ENCODE data around the gene RTCA. TPM values are rescaled to one million over a fixed set of nuclear protein-coding genes. Genes with fewer than 3 reads are reported as not detected.

RTCA gene
- total RNA-seq, 1 donor from 2014 or later: 41.3 TPM

DNA sequence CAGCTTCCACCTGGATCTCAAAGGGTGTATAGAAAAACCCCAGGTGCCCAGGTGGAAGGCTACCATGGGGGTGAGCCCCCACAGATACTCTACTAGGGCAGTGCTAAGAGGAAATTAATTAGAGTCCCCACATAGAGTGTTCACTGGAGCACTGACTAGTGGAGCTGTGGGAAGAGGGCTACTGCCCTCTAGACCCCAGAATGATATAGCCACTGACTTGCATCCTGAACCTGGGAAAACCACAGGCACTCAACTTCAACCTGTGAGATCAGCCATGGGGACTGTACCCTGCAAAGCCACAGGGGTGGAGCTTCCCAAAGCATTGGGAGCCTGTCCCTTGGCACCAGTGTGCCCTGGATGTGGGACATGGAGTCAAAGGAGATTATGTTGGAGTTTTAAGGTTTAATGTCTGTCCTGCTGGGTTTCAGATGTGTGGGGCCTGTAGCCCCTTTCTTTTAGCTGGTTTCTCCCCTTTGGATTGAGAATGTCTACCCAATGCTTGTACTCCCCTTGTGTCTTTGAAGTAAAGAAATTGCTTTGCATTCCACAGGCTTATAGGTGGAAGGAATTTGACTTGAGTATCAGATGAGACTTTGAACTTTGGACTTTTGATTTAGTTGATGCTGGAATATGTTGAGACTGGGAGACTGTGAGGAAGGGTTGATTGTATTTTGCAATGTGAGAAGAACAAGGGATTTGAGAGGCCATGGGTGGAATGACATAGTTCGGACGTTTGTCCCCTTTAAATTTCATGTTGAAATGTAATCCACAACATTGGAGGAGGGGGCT is 54.5 kb downstream of the RTCA start:
- TF ChIP-seq CTCF (IDR thresholded peaks at IDR 0.05; ENCODE audit: borderline replicate concordance): no peak

GRCh38 chr1:100321100-100321493 is 55.1 kb downstream of the RTCA start:
- no peaks in the 10 kb centered on the region for H3K36me3 ChIP-seq
- intact Hi-C loops (cut with micrococcal nuclease): no loop called here
- peaks cover 9% of the 10 kb centered on the region for H3K4me1 ChIP-seq
- no peak overlapping the region for H3K27ac ChIP-seq (replicated peaks)
- DNase-seq: no peak
- H3K27me3 ChIP-seq (ENCODE audit: low read depth): no peaks in the 10 kb centered on the region
- TF ChIP-seq CTCF (IDR thresholded peaks at IDR 0.05; ENCODE audit: borderline replicate concordance): no peak
- peaks cover 31% of the 10 kb centered on the region for H3K9me3 ChIP-seq (replicated peaks)
- no peak overlapping the region for H3K4me3 ChIP-seq

More for the DNA sequence above, 54.5 kb downstream of the RTCA start:
- Histone ChIP-seq H3K9me3 (replicated peaks) (peaks cover 37% of the 10 kb centered on the region), H3K4me1 (peaks cover 9% of the 10 kb centered on the region), H3K27ac (replicated peaks) (no peak overlapping the region), H3K27me3 (ENCODE audit: low read depth) (no peaks in the 10 kb centered on the region), H3K36me3 (no peaks in the 10 kb centered on the region), H3K4me3 (no peak overlapping the region)
- DNase-seq: no peak
- intact Hi-C loops (cut with micrococcal nuclease): no loop called here

DNA sequence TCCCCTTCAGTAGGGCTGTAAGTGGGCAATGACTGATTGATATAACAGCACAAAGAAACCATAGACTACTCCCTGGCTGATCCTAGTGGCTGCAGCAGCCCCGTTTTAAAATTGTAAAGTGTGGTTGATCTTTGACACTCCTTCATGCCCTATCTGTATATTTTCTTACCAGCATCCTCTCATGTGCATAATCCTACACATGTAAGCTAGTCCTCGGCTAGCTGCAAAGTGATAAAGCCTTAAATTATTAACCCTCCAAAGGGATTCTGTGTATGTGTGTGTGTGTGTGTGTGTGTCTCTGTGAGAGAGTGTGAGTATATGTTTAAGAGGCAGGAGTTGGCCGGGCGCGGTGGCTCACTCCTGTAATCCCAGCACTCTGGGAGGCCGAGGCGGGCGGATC is 55.5 kb downstream of the RTCA start:
- Histone ChIP-seq H3K4me1 (peaks cover 9% of the 10 kb centered on the region), H3K9me3 (replicated peaks) (peaks cover 27% of the 10 kb centered on the region), H3K36me3 (no peaks in the 10 kb centered on the region), H3K4me3 (no peak overlapping the region), H3K27me3 (ENCODE audit: low read depth) (no peaks in the 10 kb centered on the region), H3K27ac (replicated peaks) (no peak overlapping the region)
- no peak for DNase-seq
- no peak for TF ChIP-seq CTCF (IDR thresholded peaks at IDR 0.05; ENCODE audit: borderline replicate concordance)
- intact Hi-C loops (cut with micrococcal nuclease): no loop called here

GRCh38 chr1:100322436-100323211 is 56.6 kb downstream of the RTCA start:
- intact Hi-C loops (cut with micrococcal nuclease): no loop called here
- no peak for DNase-seq
- no peak overlapping the region for H3K27ac ChIP-seq (replicated peaks)
- H3K36me3 ChIP-seq: no peaks in the 10 kb centered on the region
- H3K4me1 ChIP-seq: peaks cover 9% of the 10 kb centered on the region
- H3K4me3 ChIP-seq: no peak overlapping the region
- no peaks in the 10 kb centered on the region for H3K27me3 ChIP-seq (ENCODE audit: low read depth)
- no peak for TF ChIP-seq CTCF (IDR thresholded peaks at IDR 0.05; ENCODE audit: borderline replicate concordance)
- H3K9me3 ChIP-seq (replicated peaks): peaks cover 22% of the 10 kb centered on the region

DNA sequence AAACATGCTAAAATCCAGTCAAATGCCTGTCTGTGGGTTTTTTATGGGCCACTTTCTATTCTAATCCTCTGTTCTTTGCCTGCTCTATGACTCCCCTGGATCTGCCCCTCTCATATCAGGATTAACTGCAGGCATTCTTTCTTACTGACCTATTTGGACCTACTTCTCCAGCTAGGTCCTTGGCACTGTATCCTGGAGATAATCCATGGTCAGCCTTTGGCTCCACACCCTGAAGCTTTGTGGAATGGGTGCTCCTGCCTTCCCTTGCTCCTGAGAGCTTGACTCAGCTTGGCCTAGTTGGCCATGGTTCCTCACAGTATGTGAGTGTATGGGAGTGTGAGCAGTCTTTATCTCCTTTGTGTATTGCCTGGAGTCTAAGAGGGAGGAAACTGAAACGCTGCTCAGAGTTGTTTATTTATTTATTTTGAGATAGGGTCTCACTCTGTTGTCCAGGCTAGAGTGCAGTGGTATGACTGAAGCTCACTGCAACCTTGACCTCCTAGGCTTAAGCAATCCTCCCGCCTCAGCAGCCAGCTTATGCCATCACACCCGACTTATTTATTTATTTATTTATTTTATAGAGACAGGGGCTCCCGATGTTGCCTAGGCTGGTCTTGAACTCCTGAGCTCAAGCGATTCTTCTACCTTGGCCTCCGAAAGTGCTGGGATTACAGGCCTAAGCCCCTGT is 57.5 kb downstream of the RTCA start:
- intact Hi-C loops (cut with micrococcal nuclease): no loop called here

More for the DNA sequence above, 57.5 kb downstream of the RTCA start:
- Histone ChIP-seq H3K27me3 (ENCODE audit: low read depth) (no peaks in the 10 kb centered on the region), H3K4me3 (no peak overlapping the region), H3K36me3 (no peaks in the 10 kb centered on the region), H3K9me3 (replicated peaks) (peaks cover 20% of the 10 kb centered on the region), H3K27ac (replicated peaks) (no peak overlapping the region), H3K4me1 (peaks cover 9% of the 10 kb centered on the region)
- TF ChIP-seq CTCF (IDR thresholded peaks at IDR 0.05; ENCODE audit: borderline replicate concordance): no peak
- peak; percentile 18 for DNase-seq
